ENCODE results near the gene ERN1. TPM values are rescaled to one million over a fixed set of nuclear protein-coding genes. Genes with fewer than 3 reads are reported as not detected.

The ERN1 gene
- total and polyA plus RNA-seq, 2 of the 13 experiments (the other 11 are each of a cell fraction or from before 2014, with no cell fraction given) = 6.0 to 12.7 TPM

DNA sequence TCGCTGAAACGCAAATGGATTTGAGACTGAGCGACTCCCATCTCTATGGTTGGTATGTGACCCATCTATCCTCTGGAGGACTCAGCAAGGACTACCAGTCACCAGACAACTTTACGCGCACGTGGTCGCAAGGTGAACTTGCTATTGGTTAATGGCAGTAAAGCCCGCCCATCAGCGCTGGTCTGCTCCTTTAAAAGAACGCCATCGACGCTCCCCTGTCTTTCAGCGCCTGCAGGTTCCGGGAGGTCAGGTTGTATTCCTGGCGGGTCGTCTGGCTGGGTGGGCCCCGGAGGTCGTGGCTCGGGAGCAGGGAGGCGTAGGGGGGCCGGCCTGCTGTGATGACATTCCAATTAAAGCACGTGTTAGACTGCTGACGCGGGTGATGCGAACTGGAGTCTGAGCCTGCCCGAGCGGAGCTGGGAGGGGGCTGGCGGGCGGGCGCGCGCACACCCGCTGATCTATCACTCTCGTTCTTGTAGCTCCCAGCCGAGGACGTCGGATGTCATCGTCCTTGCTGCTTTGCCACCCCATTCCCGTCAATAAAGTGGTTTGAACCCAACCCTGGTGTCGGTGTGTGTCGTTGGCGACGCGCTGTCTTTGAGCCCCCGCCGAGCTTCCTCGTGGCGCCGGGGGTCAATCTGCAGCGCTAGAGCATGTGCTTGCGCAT is 15.9 kb upstream of the ERN1 start (continued):
- peak; percentile 53 for TF ChIP-seq ZNF407 (CRISPR knock-in tag; IDR thresholded peaks at IDR 0.05; ENCODE audit: not compliant biosample characterization)
- TF ChIP-seq SOX5 (CRISPR knock-in tag; IDR thresholded peaks at IDR 0.05; ENCODE audit: borderline replicate concordance) = no peak; the same call in 1 of the 2 replicates
- TF ChIP-seq TAF15 (IDR thresholded peaks at IDR 0.05; ENCODE audit: low read depth, low read length, poor library complexity, severe bottlenecking) = peak; percentile 98
- TF ChIP-seq NR3C1 (CRISPR knock-in tag; IDR thresholded peaks at IDR 0.05) = no peak
- TF ChIP-seq HOXA5 (CRISPR knock-in tag; IDR thresholded peaks at IDR 0.05) = peak; percentile 82
- TF ChIP-seq FOXM1 (CRISPR knock-in tag; IDR thresholded peaks at IDR 0.05) = no peak
- peak; percentile 96 for TF ChIP-seq ZNF572 (CRISPR knock-in tag; IDR thresholded peaks at IDR 0.05)
- TF ChIP-seq ZNF329 (CRISPR knock-in tag; IDR thresholded peaks at IDR 0.05; ENCODE audit: low read depth) = no peak; the same call in none of the 2 replicates
- TF ChIP-seq RBFOX2 (IDR thresholded peaks at IDR 0.05; ENCODE audit: low read depth, low read length) = peak; percentile 100
- peak; percentile 76; the same call in 1 of the 2 replicates for TF ChIP-seq FOXJ3 (CRISPR knock-in tag; IDR thresholded peaks at IDR 0.05; ENCODE audit: borderline replicate concordance)
- peak; percentile 75; the same call in 1 of the 2 replicates for TF ChIP-seq ZNF451 (CRISPR knock-in tag; IDR thresholded peaks at IDR 0.05)
- TF ChIP-seq ZNF430 (CRISPR knock-in tag; IDR thresholded peaks at IDR 0.05) = peak; percentile 96
- no peak for TF ChIP-seq ATAD3A (CRISPR knock-in tag; IDR thresholded peaks at IDR 0.05)
- TF ChIP-seq HIVEP1 (CRISPR knock-in tag; IDR thresholded peaks at IDR 0.05) = peak; percentile 83; the same call in 1 of the 2 replicates
- TF ChIP-seq KDM6A (CRISPR knock-in tag; IDR thresholded peaks at IDR 0.05; ENCODE audit: low read depth) = no peak
- peak; percentile 92 for TF ChIP-seq ZFP36L1 (CRISPR knock-in tag; IDR thresholded peaks at IDR 0.05)
- no peak; the same call in 1 of the 2 replicates for TF ChIP-seq ZNF333 (CRISPR knock-in tag; IDR thresholded peaks at IDR 0.05; ENCODE audit: borderline replicate concordance)
- TF ChIP-seq, protein P1, sequence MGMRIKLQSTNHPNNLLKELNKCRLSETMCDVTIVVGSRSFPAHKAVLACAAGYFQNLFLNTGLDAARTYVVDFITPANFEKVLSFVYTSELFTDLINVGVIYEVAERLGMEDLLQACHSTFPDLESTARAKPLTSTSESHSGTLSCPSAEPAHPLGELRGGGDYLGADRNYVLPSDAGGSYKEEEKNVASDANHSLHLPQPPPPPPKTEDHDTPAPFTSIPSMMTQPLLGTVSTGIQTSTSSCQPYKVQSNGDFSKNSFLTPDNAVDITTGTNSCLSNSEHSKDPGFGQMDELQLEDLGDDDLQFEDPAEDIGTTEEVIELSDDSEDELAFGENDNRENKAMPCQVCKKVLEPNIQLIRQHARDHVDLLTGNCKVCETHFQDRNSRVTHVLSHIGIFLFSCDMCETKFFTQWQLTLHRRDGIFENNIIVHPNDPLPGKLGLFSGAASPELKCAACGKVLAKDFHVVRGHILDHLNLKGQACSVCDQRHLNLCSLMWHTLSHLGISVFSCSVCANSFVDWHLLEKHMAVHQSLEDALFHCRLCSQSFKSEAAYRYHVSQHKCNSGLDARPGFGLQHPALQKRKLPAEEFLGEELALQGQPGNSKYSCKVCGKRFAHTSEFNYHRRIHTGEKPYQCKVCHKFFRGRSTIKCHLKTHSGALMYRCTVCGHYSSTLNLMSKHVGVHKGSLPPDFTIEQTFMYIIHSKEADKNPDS (CRISPR knock-in tag; IDR thresholded peaks at IDR 0.05) = no peak; the same call in none of the 2 replicates
- peak; percentile 80; the same call in 1 of the 2 replicates for TF ChIP-seq ZNF567 (CRISPR knock-in tag; IDR thresholded peaks at IDR 0.05; ENCODE audit: borderline replicate concordance)
- TF ChIP-seq HOXA3 (CRISPR knock-in tag; IDR thresholded peaks at IDR 0.05) = no peak; the same call in none of the 2 replicates
- no peak for TF ChIP-seq ATM (IDR thresholded peaks at IDR 0.05; ENCODE audit: borderline replicate concordance)

All from HepG2 (cell line).